ENCODE measurements around the gene FNBP1. TPM values are rescaled to one million over a fixed set of nuclear protein-coding genes. Genes with fewer than 3 reads are reported as not detected.

Gene FNBP1
- total RNA-seq (10 to 100 TPM; 92.2 to 92.9 TPM), polyA plus RNA-seq (10 to 100 TPM; 21.9 to 35.4 TPM)
- long read RNA-seq, donor 1, partial matches to known transcripts = 26 of 131 reads
- long read RNA-seq, donor 1, other reads (novel, unspliced or antisense) = 104 of 131 reads
- long read RNA-seq, donor 2, partial matches to known transcripts = 17 of 50 reads
- long read RNA-seq, donor 2, other reads (novel, unspliced or antisense) = 33 of 50 reads

DNA sequence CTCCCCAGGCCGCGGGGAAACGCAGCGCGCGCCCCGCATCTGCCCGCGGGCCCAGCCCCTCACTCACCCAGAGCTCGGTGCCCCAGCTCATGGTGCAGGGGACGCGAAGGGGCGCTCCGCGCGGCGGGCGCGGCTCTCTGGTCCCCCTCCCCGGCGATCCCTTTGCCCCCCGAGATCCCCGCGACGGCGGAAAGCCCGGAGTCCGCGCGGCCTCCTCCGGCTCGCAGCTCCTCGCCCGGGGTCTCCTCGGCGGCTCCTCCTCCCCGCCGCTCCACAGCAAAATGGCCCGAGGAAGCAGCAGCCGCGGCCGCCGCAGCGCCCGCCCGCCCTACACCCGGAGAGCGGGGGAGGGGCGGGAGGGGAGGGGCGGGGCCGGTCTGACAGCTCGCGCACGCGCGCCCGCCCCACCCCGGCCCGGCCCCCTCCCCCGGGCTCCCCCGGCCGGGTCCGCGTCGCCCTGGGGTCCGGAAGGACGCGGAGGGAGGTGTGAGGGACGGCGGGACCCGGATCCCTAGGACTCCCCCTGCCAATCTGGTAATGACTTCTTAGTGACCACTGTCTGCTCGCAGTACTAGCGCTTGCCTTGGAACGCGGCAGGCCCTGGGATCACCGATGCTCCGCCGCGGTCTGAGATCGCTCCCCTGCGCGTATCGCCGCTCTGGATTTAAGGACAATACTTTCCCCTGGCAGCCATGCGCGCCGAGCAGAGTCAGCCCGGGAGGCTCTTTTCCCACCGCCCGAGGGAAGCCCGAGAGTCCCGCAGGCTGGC, at the start of gene FNBP1:
Gene FNBP1 (minus strand): TSS at position 305 of the 769 bp plus-strand sequence. CDS start 214 bp downstream, at position 91.
- H3K36me3 ChIP-seq (ENCODE audit: control insufficient read depth in 1 of 2, insufficient read depth in 2 of 2, low read length in 1 of 2) = no peaks in the 10 kb centered on the region
- ATAC-seq (ENCODE audit: low FRiP score) (peak; percentile 95), DNase-seq (peak; percentile 88 to 94)
- no peaks in the 10 kb centered on the region for H3K9me3 ChIP-seq (ENCODE audit: control insufficient read depth, low read length)
- H3K27ac ChIP-seq (ENCODE audit: low read depth in 1 of 2, low read length in 2 of 2) = peak within 1 kb of the TSS; percentile 46 to 79
- intact Hi-C loops (cut with DNase I) = loop anchor here (5.0 kb wide), 2 partner anchors 76 to 156 kb away; no protein-coding TSS in a partner anchor
- no peaks in the 10 kb centered on the region for H3K4me1 ChIP-seq (ENCODE audit: control insufficient read depth in 1 of 2, insufficient read depth in 2 of 2, low read length in 2 of 2)
- 0 to 1% methylated on average over 51 to 92 of the region's 92 CpGs for WGBS, 2 donors
- no peaks in the 10 kb centered on the region for H3K27me3 ChIP-seq (ENCODE audit: control insufficient read depth in 1 of 2, insufficient read depth in 2 of 2, low read length in 1 of 2)
- peak within 1 kb of the TSS; percentile 90 to 96 for H3K4me3 ChIP-seq (ENCODE audit: low read length in 2 of 2)

DNA sequence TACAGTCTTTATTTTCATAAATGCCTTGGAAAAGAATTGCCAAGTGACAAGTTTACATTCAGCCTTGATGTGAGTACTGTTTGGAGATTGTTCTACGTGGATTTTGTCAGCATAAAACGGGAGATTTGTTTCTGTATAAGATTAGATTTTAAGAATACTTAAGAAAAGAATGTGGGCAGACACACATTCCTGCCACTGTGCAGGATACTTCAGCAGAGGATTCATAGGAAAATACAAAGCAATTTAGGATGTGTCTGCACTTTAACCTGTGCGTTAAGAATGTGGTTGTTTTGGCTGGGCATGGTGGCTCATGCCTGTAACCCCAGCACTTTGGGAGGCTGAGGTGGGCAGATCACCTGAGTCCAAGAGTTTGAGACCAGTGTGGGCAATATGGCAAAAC, 47.9 kb upstream of the FNBP1 start:
- peaks cover 0 to 10% of the 10 kb centered on the region in 2 donors for H3K36me3 ChIP-seq (ENCODE audit: control insufficient read depth in 1 of 2, insufficient read depth in 2 of 2, low read length in 1 of 2)

DNA sequence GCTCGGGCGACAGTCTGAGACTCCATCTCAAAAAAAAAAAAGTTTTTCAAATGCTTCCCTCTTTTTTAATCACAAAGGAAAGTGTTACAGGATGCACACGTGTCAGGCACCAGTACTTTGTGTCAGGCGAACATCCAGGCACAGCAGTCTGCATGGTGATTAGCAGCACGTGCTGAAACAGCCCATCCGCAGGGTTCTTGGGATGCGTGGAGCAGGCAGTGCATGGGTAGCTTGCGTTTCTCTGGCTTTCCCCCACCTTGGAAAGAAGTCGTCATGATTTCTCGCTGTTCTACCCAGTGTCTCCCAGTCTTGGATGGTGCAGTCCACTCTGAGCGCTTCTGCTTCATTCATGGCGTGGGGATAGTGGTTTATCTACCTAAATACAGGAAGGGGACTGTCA, 46.2 kb upstream of the FNBP1 start:
- intact Hi-C loops (cut with DNase I) = no loop called here
- H3K4me3 ChIP-seq (ENCODE audit: low read length in 2 of 2) = no peak overlapping the region
- ATAC-seq (ENCODE audit: low FRiP score) = no peak
- no peaks in the 10 kb centered on the region for H3K9me3 ChIP-seq (ENCODE audit: control insufficient read depth, low read length)
- peaks cover 0 to 11% of the 10 kb centered on the region in 2 donors for H3K36me3 ChIP-seq (ENCODE audit: control insufficient read depth in 1 of 2, insufficient read depth in 2 of 2, low read length in 1 of 2)
- H3K27me3 ChIP-seq (ENCODE audit: control insufficient read depth in 1 of 2, insufficient read depth in 2 of 2, low read length in 1 of 2) = no peaks in the 10 kb centered on the region
- 91% methylated on average over 12 of the region's 12 CpGs for WGBS, 2 donors
- no peak overlapping the region for H3K27ac ChIP-seq (ENCODE audit: low read depth in 1 of 2, low read length in 2 of 2)
- no peaks in the 10 kb centered on the region for H3K4me1 ChIP-seq (ENCODE audit: control insufficient read depth in 1 of 2, insufficient read depth in 2 of 2, low read length in 2 of 2)
- no peak for DNase-seq

More for the DNA sequence above, 47.9 kb upstream of the FNBP1 start:
- H3K27ac ChIP-seq (ENCODE audit: low read depth in 1 of 2, low read length in 2 of 2) = no peak overlapping the region
- intact Hi-C loops (cut with DNase I) = no loop called here
- WGBS, 2 donors = 54 to 59% methylated on average over 3 of the region's 3 CpGs
- no peaks in the 10 kb centered on the region for H3K27me3 ChIP-seq (ENCODE audit: control insufficient read depth in 1 of 2, insufficient read depth in 2 of 2, low read length in 1 of 2)
- no peak overlapping the region for H3K4me3 ChIP-seq (ENCODE audit: low read length in 2 of 2)
- ATAC-seq (ENCODE audit: low FRiP score) = no peak
- H3K9me3 ChIP-seq (ENCODE audit: control insufficient read depth, low read length) = no peaks in the 10 kb centered on the region
- no peak for DNase-seq
- no peaks in the 10 kb centered on the region for H3K4me1 ChIP-seq (ENCODE audit: control insufficient read depth in 1 of 2, insufficient read depth in 2 of 2, low read length in 2 of 2)

DNA sequence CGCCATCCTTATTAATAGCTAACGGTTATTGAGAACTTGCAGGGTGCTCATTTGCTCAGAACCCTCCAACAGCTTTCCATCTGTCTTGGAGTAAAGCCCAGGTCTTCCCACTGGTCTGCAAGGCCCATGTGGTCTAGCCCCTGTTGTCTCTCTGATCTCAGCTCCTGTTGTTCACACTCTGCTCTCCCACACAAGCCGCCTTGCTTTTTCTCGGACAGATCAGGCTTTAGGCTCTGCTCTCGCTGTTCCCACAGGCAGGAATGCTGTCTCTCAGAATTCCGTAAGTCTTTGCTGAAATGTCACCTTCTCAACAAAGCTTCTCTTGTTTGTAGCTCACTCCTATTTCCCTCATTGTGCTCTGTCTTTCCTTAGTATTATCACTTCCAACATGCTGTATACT, 45.1 kb upstream of the FNBP1 start:
- WGBS, 2 donors = 83 to 87% methylated on average over 6 of the region's 6 CpGs
- intact Hi-C loops (cut with DNase I) = no loop called here
- no peaks in the 10 kb centered on the region for H3K4me1 ChIP-seq (ENCODE audit: control insufficient read depth in 1 of 2, insufficient read depth in 2 of 2, low read length in 2 of 2)
- H3K27ac ChIP-seq (ENCODE audit: low read depth in 1 of 2, low read length in 2 of 2) = no peak overlapping the region
- no peak for ATAC-seq (ENCODE audit: low FRiP score)
- no peaks in the 10 kb centered on the region for H3K9me3 ChIP-seq (ENCODE audit: control insufficient read depth, low read length)
- H3K4me3 ChIP-seq (ENCODE audit: low read length in 2 of 2) = no peak overlapping the region
- no peaks in the 10 kb centered on the region for H3K27me3 ChIP-seq (ENCODE audit: control insufficient read depth in 1 of 2, insufficient read depth in 2 of 2, low read length in 1 of 2)
- no peak for DNase-seq
- peaks cover 0 to 11% of the 10 kb centered on the region in 2 donors for H3K36me3 ChIP-seq (ENCODE audit: control insufficient read depth in 1 of 2, insufficient read depth in 2 of 2, low read length in 1 of 2)

GRCh38 chr9:130084337-130084736, 41.3 kb upstream of the FNBP1 start:
- Histone ChIP-seq H3K36me3 (ENCODE audit: control insufficient read depth in 1 of 2, insufficient read depth in 2 of 2, low read length in 1 of 2) (peaks cover 0 to 15% of the 10 kb centered on the region in 2 donors), H3K27ac (ENCODE audit: low read depth in 1 of 2, low read length in 2 of 2) (no peak overlapping the region), H3K4me1 (ENCODE audit: control insufficient read depth in 1 of 2, insufficient read depth in 2 of 2, low read length in 2 of 2) (no peaks in the 10 kb centered on the region), H3K9me3 (ENCODE audit: control insufficient read depth, low read length) (no peaks in the 10 kb centered on the region), H3K4me3 (ENCODE audit: low read length in 2 of 2) (no peak overlapping the region), H3K27me3 (ENCODE audit: control insufficient read depth in 1 of 2, insufficient read depth in 2 of 2, low read length in 1 of 2) (no peaks in the 10 kb centered on the region)
- 94 to 96% methylated on average over 7 of the region's 7 CpGs for WGBS, 2 donors
- ATAC-seq (ENCODE audit: low FRiP score) = no peak
- intact Hi-C loops (cut with DNase I) = no loop called here
- no peak for DNase-seq

GRCh38 chr9:130078547-130078946, 35.6 kb upstream of the FNBP1 start:
- 90 to 91% methylated on average over 3 of the region's 3 CpGs for WGBS, 2 donors

GRCh38 chr9:130073373-130073772, 30.4 kb upstream of the FNBP1 start:
- WGBS, 2 donors = 8% methylated on average over 2 of the region's 2 CpGs
- intact Hi-C loops (cut with DNase I) = no loop called here
- H3K27ac ChIP-seq (ENCODE audit: low read depth in 1 of 2, low read length in 2 of 2) = no peak overlapping the region

More at GRCh38 chr9:130078547-130078946, 35.6 kb upstream of the FNBP1 start:
- no peaks in the 10 kb centered on the region for H3K27me3 ChIP-seq (ENCODE audit: control insufficient read depth in 1 of 2, insufficient read depth in 2 of 2, low read length in 1 of 2)
- DNase-seq = no peak
- H3K36me3 ChIP-seq (ENCODE audit: control insufficient read depth in 1 of 2, insufficient read depth in 2 of 2, low read length in 1 of 2) = peaks cover 0 to 11% of the 10 kb centered on the region in 2 donors
- H3K9me3 ChIP-seq (ENCODE audit: control insufficient read depth, low read length) = no peaks in the 10 kb centered on the region
- H3K4me3 ChIP-seq (ENCODE audit: low read length in 2 of 2) = no peak overlapping the region
- intact Hi-C loops (cut with DNase I) = no loop called here
- H3K27ac ChIP-seq (ENCODE audit: low read depth in 1 of 2, low read length in 2 of 2) = no peak overlapping the region
- no peak for ATAC-seq (ENCODE audit: low FRiP score)
- peaks cover 0 to 1% of the 10 kb centered on the region in 2 donors for H3K4me1 ChIP-seq (ENCODE audit: control insufficient read depth in 1 of 2, insufficient read depth in 2 of 2, low read length in 2 of 2)

DNA sequence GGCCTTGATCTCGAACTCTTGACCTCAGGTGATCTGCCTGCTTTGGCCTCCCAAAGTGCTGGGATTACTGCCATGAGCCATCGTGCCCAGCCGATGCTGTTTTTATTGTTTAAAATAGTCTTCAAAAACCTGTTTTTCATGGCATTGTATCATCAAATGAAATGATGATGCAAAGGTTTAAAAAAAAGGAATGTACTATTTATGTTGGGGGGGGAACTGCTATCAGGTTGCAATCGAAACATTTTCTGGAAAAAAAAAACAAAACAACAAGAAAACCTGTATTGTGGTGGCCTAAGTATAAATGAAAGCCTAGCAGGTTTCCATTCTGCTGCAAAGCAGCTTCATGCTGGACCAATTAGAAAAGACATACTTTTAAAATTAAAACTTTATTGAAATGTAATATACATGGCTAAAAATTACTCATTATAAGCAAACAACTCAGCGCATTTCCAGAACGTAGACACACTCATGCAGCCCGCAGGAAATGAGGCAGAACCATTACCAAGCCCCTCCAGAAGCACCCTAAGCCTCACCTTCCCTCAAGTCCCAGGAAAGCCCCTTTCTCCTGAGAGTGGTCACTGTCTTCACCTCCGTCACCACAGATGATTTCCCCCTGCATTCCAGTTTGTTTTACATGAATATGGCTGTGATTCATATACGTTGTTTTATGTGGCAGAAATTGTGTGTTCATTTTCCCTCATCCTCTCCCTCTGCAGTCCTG, 29.7 kb upstream of the FNBP1 start:
- DNase-seq (no peak), ATAC-seq (ENCODE audit: low FRiP score) (no peak)
- WGBS, 2 donors = 28 to 36% methylated on average over 9 of the region's 9 CpGs
- H3K36me3 ChIP-seq (ENCODE audit: control insufficient read depth in 1 of 2, insufficient read depth in 2 of 2, low read length in 1 of 2) = peaks cover 0 to 5% of the 10 kb centered on the region in 2 donors
- H3K4me1 ChIP-seq (ENCODE audit: control insufficient read depth in 1 of 2, insufficient read depth in 2 of 2, low read length in 2 of 2) = peaks cover 0 to 9% of the 10 kb centered on the region in 2 donors
- H3K27ac ChIP-seq (ENCODE audit: low read depth in 1 of 2, low read length in 2 of 2) = no peak overlapping the region
- intact Hi-C loops (cut with DNase I) = no loop called here
- no peaks in the 10 kb centered on the region for H3K27me3 ChIP-seq (ENCODE audit: control insufficient read depth in 1 of 2, insufficient read depth in 2 of 2, low read length in 1 of 2)
- no peaks in the 10 kb centered on the region for H3K9me3 ChIP-seq (ENCODE audit: control insufficient read depth, low read length)
- no peak overlapping the region for H3K4me3 ChIP-seq (ENCODE audit: low read length in 2 of 2)

More at GRCh38 chr9:130073373-130073772, 30.4 kb upstream of the FNBP1 start:
- ATAC-seq (ENCODE audit: low FRiP score) (no peak), DNase-seq (no peak)
- H3K9me3 ChIP-seq (ENCODE audit: control insufficient read depth, low read length) = no peaks in the 10 kb centered on the region
- peaks cover 0 to 5% of the 10 kb centered on the region in 2 donors for H3K36me3 ChIP-seq (ENCODE audit: control insufficient read depth in 1 of 2, insufficient read depth in 2 of 2, low read length in 1 of 2)
- H3K4me1 ChIP-seq (ENCODE audit: control insufficient read depth in 1 of 2, insufficient read depth in 2 of 2, low read length in 2 of 2) = peaks cover 0 to 9% of the 10 kb centered on the region in 2 donors
- H3K4me3 ChIP-seq (ENCODE audit: low read length in 2 of 2) = no peak overlapping the region
- no peaks in the 10 kb centered on the region for H3K27me3 ChIP-seq (ENCODE audit: control insufficient read depth in 1 of 2, insufficient read depth in 2 of 2, low read length in 1 of 2)

All from aorta (tissue), 5 donors.